HL-60 (cell line): ENCODE measurements around the gene CD74.
A peak's percentile ranks its signal among the peaks of the same experiment; 100 is the strongest.

Experiments used
- DNase-seq, 2 experiments: peaks; one replicate each; pipeline ENCODE4 v3.0.0-alpha.2; 2010 to 2020; ENCODE audit warnings: low read depth in 1 of 2, low spot score in 1 of 2
- H3K27ac ChIP-seq: fragments of 250-450 bp; sonication (Bioruptor Pico); replicated peaks from 2 replicates; pipeline ENCODE4 v1.5.1; 2020; ENCODE audit warnings: mild to moderate bottlenecking, moderate library complexity
- H3K27me3 ChIP-seq: fragments of 250-450 bp; sonication (Bioruptor Pico); 2 replicates; pipeline ENCODE4 v1.5.1; 2021; ENCODE audit warnings: mild to moderate bottlenecking, moderate library complexity; ENCODE audit not compliant: insufficient read depth, poor library complexity, severe bottlenecking
- H3K4me3 ChIP-seq: replicated peaks from 2 replicates; pipeline ENCODE4 v1.5.1; 2011; ENCODE audit warnings: mild to moderate bottlenecking, control low read depth, low read length; ENCODE audit not compliant: insufficient read depth
- CTCF ChIP-seq: IDR thresholded peaks from one replicate; pipeline ENCODE4 v1.5.1; 2011; ENCODE audit warnings: low read length, control low read depth, inconsistent platforms; ENCODE audit not compliant: insufficient read depth
- GABPA ChIP-seq: IDR thresholded peaks from 2 replicates; pipeline ENCODE4 v1.6.1; 2012; ENCODE audit warnings: low read depth
- POLR2AphosphoS5 ChIP-seq: IDR thresholded peaks from 2 replicates; pipeline ENCODE4 v1.6.1; 2012; ENCODE audit warnings: low read depth
- SPI1 ChIP-seq: IDR thresholded peaks from 2 replicates; pipeline ENCODE4 v1.6.1; 2012; ENCODE audit warnings: low read depth, mild to moderate bottlenecking, borderline replicate concordance
- TF ChIP-seq, protein P1 (sequence below): IDR thresholded peaks from 2 replicates; pipeline ENCODE4 v1.6.1; 2012; ENCODE audit warnings: low read depth; ENCODE audit not compliant: insufficient replicate concordance

The CD74 gene

DNA sequence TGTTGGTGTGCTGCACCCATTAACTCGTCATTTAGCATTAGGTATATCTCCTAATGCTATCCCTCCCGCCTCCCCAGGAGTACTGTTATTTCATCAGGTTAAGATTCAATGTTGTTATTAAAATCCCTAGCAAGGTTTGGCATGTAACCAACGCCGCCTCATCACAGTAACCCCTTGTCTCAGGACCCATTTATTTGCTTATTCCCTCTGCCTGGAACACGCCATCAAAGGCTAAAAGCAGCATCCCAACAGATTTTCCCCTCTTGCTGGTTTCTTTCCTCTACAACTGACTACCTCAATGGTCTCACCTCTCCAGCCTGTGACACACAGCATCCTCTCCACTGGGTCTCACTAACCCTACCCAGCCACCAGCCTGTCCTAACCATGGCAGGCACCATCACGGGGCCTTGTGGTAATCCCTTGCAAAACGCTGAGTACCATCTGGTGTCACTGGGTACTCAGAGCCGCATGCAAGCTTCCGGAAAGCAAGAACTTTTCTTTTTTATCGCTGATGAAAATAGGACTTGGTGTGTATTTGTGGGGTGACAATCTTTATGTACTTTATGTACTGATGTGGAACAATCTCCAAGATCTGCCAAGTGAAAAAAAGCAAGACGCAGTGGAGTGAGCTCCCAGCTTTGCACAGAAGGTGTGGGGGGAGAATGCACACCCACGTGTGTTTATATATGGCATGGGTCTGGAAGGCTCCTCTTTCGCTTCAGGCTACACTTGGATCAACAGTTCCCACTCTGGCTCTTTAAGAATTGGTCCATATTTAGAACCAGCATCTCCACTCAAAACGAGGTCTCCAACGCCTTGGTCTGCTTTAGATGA lies 30.7 kb upstream of the CD74 start:
- Histone ChIP-seq H3K4me3 (no peak overlapping the region), H3K27me3 (no peaks in the 10 kb centered on the region), H3K27ac (no peak overlapping the region; the same call in 1 of the 2 replicates)
- TF ChIP-seq, protein P1, sequence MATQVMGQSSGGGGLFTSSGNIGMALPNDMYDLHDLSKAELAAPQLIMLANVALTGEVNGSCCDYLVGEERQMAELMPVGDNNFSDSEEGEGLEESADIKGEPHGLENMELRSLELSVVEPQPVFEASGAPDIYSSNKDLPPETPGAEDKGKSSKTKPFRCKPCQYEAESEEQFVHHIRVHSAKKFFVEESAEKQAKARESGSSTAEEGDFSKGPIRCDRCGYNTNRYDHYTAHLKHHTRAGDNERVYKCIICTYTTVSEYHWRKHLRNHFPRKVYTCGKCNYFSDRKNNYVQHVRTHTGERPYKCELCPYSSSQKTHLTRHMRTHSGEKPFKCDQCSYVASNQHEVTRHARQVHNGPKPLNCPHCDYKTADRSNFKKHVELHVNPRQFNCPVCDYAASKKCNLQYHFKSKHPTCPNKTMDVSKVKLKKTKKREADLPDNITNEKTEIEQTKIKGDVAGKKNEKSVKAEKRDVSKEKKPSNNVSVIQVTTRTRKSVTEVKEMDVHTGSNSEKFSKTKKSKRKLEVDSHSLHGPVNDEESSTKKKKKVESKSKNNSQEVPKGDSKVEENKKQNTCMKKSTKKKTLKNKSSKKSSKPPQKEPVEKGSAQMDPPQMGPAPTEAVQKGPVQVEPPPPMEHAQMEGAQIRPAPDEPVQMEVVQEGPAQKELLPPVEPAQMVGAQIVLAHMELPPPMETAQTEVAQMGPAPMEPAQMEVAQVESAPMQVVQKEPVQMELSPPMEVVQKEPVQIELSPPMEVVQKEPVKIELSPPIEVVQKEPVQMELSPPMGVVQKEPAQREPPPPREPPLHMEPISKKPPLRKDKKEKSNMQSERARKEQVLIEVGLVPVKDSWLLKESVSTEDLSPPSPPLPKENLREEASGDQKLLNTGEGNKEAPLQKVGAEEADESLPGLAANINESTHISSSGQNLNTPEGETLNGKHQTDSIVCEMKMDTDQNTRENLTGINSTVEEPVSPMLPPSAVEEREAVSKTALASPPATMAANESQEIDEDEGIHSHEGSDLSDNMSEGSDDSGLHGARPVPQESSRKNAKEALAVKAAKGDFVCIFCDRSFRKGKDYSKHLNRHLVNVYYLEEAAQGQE = no peak
- peak; percentile 95 for TF ChIP-seq POLR2AphosphoS5
- peak in 1 of 2 experiments; percentile 48 for DNase-seq

GRCh38 chr5:150442699-150443080 lies 30.0 kb upstream of the CD74 start:
- Histone ChIP-seq H3K4me3 (no peak overlapping the region), H3K27ac (no peak overlapping the region; the same call in 1 of the 2 replicates), H3K27me3 (no peaks in the 10 kb centered on the region)
- TF ChIP-seq POLR2AphosphoS5 (peak; percentile 70), CTCF (no peak)
- DNase-seq = no peak

- no peak overlapping the region for H3K4me3 ChIP-seq
- no peak for DNase-seq
- no peak overlapping the region for H3K27ac ChIP-seq
- H3K27me3 ChIP-seq = no peaks in the 10 kb centered on the region
- TF ChIP-seq, protein P1 = no peak
- no peak for TF ChIP-seq CTCF
- TF ChIP-seq GABPA = no peak
- no peak for TF ChIP-seq POLR2AphosphoS5
- no peak for TF ChIP-seq SPI1
These were observed 29.3 kb upstream of the CD74 start for GRCh38 chr5:150441813-150442698.
